Upper lobe of right lung (tissue), 1 donor: ENCODE results near the gene DCP1B. TPM values are rescaled to one million over a fixed set of nuclear protein-coding genes. Genes with fewer than 3 reads are reported as not detected.

ENCODE experiments used
- ATAC-seq: fragments of 200-7000 bp; cut with Tn5 transposase; one replicate; pipeline ENCODE4 v1.9.1; 2020; ENCODE audit warnings: mild to moderate bottlenecking, moderate library complexity
- DNase-seq: peaks from one replicate; pipeline ENCODE4 v3.0.0-alpha.2; 2020
- H3K27ac ChIP-seq: fragments of 200-600 bp; one replicate; pipeline ENCODE4 v1.8.0; 2022
- H3K27me3 ChIP-seq: fragments of 200-600 bp; one replicate; pipeline ENCODE4 v1.8.0; 2022; ENCODE audit warnings: mild to moderate bottlenecking
- H3K36me3 ChIP-seq: fragments of 200-600 bp; one replicate; pipeline ENCODE4 v1.8.0; 2022
- H3K4me1 ChIP-seq: fragments of 200-600 bp; one replicate; pipeline ENCODE4 v1.8.0; 2022
- H3K4me3 ChIP-seq: fragments of 200-600 bp; one replicate; pipeline ENCODE4 v1.8.0; 2022; ENCODE audit warnings: mild to moderate bottlenecking
- H3K9me3 ChIP-seq: fragments of 200-600 bp; one replicate; pipeline ENCODE4 v1.8.0; 2022
- CTCF ChIP-seq: fragments of 200-600 bp; IDR thresholded peaks from one replicate; pipeline ENCODE4 v1.8.0; 2022; ENCODE audit warnings: antibody characterized with exemption
- intact Hi-C: fragments of 100-400 bp; cut with DNase I; formaldehyde crosslinking; loops from one replicate; pipeline ENCODE4 v1.11.0; 2022
- total RNA-seq: library from RNA; stranded (reverse); fragmentation: NEBNext Ultra II Directional; extraction: Animal tissue kit (Norgen Biotek cat#: 25700); gene quantifications from one replicate; pipeline ENCODE4 v1.2.1, GENCODE V29; 2021
- donor health status: DM: no; HTN: yes; CAD: no; lungs with severe emphysema.

DCP1B gene
- total RNA-seq, 1 donor from 2014 or later, result 12.8 TPM

- H3K9me3 ChIP-seq, result no peaks in the 10 kb centered on the region
- H3K27me3 ChIP-seq, result peaks cover 4% of the 10 kb centered on the region
- H3K4me1 ChIP-seq, result no peaks in the 10 kb centered on the region
- no peak overlapping the region for H3K4me3 ChIP-seq
- ATAC-seq (no peak), DNase-seq (peak; percentile 60)
- no peak overlapping the region for H3K27ac ChIP-seq
- intact Hi-C loops, result no loop called here
- no peaks in the 10 kb centered on the region for H3K36me3 ChIP-seq
- no peak for TF ChIP-seq CTCF
These were observed 75.7 kb downstream of the DCP1B start for GRCh38 chr12:1928439-1929121.

DNA sequence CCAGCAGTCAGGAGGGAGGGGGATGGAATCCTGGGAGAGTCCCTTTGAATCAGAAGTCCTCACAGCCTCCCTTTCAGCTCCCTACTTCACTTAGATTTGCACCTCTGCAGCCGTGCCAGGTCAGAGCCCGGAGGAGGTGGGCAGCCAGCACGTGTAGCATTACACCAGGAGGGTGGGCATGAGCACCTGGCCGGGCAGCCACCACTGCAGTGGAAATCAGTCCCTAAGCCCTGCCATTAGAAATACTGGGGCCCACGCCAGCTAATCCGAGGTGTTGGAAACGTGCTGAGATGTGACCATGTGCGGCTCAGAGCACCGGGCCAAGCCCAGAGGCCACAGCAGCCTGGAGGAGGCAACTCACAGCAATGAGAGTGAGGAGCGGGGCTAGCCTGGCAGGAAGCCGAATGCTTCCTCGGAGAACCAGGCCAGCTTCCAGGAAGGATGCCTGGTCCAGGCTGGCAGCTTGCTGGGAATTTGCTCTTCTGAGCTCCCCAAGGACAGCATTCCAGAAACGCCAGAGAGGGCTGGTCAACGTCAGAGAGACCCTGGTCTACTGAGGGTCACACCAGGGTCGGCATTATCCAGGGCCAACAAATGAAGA lies 76.4 kb downstream of the DCP1B start:
- no peak for TF ChIP-seq CTCF
- Histone ChIP-seq H3K27me3 (peaks cover 4% of the 10 kb centered on the region), H3K9me3 (no peaks in the 10 kb centered on the region), H3K4me1 (no peaks in the 10 kb centered on the region), H3K4me3 (no peak overlapping the region), H3K36me3 (no peaks in the 10 kb centered on the region), H3K27ac (no peak overlapping the region)
- DNase-seq, result peak; percentile 57
- ATAC-seq, result no peak
- intact Hi-C loops, result no loop called here

DNA sequence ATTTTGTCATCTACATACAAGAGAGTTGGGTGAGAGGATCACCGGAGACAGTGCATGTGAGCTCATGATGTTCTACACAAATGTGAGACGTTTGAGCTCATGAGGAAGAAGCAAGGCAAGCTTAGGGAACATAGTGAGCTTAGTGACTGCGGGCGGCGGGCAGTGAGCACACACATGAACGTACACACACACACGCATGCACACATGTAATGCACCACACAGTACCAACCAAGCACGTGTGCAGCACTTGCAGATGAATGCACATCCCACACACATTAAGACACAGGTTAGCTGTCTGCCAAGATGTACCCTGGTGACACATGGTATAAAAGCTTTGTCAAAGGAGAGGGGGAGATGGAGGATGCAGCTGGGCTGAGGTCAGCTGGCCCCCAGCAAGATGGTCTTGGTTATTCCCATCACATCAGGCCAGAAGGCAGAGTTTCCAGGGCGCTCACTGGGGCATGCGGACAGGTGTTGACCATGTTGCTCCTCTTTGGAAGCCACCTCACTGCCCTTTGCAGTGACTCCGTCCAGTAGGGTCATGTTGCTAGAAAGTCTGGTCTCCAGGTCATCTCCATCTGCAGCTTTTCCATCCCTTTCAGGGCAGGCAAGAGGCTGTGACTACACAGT lies 77.1 kb downstream of the DCP1B start:
- peaks cover 4% of the 10 kb centered on the region for H3K27me3 ChIP-seq
- no peaks in the 10 kb centered on the region for H3K36me3 ChIP-seq
- peak; percentile 41 for DNase-seq
- intact Hi-C loops, result no loop called here
- H3K27ac ChIP-seq, result no peak overlapping the region
- H3K4me3 ChIP-seq, result no peak overlapping the region
- no peak for TF ChIP-seq CTCF
- H3K4me1 ChIP-seq, result no peaks in the 10 kb centered on the region
- H3K9me3 ChIP-seq, result no peaks in the 10 kb centered on the region
- ATAC-seq, result no peak

- Histone ChIP-seq H3K9me3 (no peaks in the 10 kb centered on the region), H3K36me3 (no peaks in the 10 kb centered on the region), H3K4me3 (no peak overlapping the region), H3K27ac (no peak overlapping the region), H3K4me1 (no peaks in the 10 kb centered on the region), H3K27me3 (peaks cover 4% of the 10 kb centered on the region)
- ATAC-seq (no peak), DNase-seq (no peak)
- no peak for TF ChIP-seq CTCF
- intact Hi-C loops, result no loop called here
These were observed 78.0 kb downstream of the DCP1B start for GRCh38 chr12:1926251-1926657.

DNA sequence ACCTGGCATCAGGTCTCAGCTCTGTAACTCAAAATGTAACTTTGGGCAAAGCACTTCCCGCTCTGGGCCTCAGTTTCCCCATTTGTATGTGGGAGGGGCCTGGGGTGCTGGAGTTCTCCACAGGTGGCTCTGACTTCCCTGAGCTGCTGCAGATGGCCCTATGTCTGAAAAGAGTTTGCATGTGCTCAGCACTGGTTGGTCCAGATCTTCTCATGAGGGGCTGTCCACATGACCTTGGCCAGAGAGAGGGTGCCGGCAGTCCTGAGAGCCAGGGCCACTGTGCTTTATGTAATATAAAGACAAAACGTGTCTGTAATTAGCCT lies 78.6 kb downstream of the DCP1B start:
- DNase-seq (no peak), ATAC-seq (no peak)
- no peak overlapping the region for H3K27ac ChIP-seq
- TF ChIP-seq CTCF, result no peak
- H3K4me1 ChIP-seq, result no peaks in the 10 kb centered on the region
- H3K4me3 ChIP-seq, result no peak overlapping the region
- peaks cover 4% of the 10 kb centered on the region for H3K27me3 ChIP-seq
- intact Hi-C loops, result no loop called here
- no peaks in the 10 kb centered on the region for H3K9me3 ChIP-seq
- H3K36me3 ChIP-seq, result no peaks in the 10 kb centered on the region
